NCI-H1417 treated with DMSO at 0.1 percent for 48 hours (cell line): ENCODE data around the gene FERD3L.
"Not testable (repeated sequence)": the region's sequence is repeated elsewhere in the genome, so short reads cannot be mapped to it uniquely, and the experiment has no call there.

ENCODE experiments used
- DNase-seq: peaks from one replicate; lab custom pipeline; 2025; lab: John Stamatoyannopoulos, UW

Gene FERD3L

DNA sequence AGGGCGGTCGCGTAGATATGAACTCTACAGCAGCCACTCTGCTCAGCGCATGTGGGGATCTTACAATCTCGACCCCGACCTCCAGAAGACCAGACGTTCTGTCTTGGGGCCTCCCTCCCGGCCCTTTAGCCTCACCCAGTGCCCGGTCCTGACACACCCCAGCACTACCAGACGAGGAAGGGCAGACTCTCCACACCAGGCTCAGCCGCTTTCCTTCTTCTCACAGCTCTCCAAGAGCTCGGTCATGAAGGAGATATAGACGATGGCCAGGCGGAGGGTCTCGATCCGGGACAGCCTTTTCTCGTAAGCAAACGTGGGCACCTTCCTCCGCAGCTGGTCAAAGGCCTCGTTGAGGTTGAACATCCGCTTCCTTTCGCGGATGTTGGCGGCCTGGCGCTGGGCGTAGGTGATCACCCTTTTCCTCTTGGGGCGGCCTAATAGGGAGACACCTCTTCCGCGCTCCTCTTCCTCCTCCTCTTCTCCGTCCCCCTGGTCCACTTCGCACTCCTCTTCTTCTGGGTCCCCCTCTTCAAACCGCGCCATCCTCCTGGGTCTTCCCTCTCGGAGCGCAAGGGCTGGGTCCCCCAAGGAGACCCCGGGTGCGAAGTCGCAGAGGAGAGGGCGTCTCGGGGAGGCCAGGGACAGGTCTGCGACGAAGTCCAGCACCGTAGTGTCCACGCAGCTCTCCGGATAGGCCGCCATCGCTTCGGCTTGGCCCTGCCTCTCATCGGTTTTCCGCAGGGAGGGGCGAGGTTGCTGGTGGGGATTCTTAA lies at the start of gene FERD3L:
FERD3L (minus strand) TSS at position 761 of the 773 bp plus-strand sequence; CDS start at position 702, 59 bp downstream.
- no peak for DNase-seq

- not testable (repeated sequence) for DNase-seq
These were observed 49.2 kb upstream of the FERD3L start for GRCh38 chr7:19194417-19194816.

DNA sequence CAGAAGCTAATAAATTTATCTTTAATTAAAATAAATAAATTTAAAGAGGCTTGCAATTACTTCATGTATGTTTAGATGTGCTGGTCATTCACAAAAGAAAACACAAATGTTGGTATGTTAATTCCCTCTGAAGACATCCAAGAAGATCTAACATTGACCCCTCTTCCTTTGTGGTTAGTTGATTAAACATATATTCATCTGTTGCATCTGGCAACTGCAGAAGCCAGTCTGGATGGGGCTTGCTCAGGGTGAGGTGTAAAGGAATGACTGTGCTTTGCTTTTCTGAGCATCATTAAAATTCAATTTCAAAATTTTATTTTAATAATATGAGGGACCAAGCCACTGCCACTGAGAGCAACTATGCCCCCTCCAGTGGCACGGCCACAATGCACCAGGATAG lies 36.4 kb upstream of the FERD3L start:
- no peak for DNase-seq

DNA sequence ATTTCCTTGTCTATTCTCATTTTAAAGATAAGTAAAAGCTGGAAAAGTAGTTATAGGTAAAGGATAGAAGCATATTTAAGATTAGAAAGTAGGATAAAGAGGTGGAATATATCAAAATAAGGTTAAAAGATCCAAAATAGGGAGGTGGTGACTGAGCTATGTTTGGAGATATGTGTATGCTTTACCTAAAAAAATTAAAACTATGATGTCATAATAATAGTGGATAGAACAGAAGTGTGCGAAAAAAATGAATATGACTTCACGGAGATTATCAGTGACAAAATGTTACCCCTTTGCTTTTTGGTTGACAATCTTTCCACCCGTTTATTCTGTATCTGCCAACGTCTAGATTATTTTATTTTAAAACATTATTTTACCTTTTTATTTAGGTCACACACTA lies 33.4 kb upstream of the FERD3L start:
- DNase-seq, result no peak

- DNase-seq, result no peak
These were observed 32.0 kb upstream of the FERD3L start for GRCh38 chr7:19177269-19177668.

- DNase-seq, result no peak
These were observed 30.0 kb upstream of the FERD3L start for GRCh38 chr7:19175241-19175640.

DNA sequence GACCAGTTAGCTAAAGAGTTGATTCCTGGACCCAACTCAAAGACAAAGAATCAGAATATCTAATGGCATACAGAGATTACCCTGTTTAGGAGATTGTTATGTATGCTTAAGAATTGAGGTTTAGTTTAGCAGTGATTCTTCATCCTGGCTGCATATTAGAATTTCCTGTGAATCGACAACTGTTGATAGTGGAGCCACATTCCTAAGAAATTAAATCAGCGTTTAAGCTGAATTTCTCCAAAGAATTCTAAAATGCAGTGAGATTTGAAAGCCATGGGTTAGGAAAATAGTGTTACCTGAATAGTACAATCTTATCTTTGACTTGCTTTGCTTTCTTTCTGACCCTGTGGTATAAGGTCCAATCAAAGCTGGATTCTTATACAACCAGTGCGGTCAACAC lies 16.4 kb upstream of the FERD3L start:
- DNase-seq, result no peak

DNA sequence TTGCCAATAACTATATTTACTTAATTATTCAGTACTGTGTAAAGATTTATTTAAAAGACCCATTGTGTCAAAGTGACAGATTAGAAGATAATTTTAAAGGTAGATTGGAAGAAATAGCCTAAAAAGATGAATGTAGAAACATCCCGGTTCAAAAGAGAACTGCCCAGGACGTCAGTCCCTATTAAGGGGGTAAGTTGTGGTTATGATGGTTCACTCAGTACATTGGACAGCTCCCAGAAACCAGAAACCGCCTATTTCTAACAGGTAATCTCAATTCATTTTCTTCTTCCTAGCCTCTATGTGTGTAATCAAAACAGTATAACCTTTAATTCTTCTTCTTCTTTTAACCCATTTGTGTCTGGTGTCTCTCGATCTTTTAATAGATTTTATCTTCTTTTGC lies 1.5 kb upstream of the FERD3L start:
- no peak for DNase-seq

GRCh38 chr7:19145434-19146115 lies 354 bp upstream of the FERD3L start:
- no peak for DNase-seq

DNA sequence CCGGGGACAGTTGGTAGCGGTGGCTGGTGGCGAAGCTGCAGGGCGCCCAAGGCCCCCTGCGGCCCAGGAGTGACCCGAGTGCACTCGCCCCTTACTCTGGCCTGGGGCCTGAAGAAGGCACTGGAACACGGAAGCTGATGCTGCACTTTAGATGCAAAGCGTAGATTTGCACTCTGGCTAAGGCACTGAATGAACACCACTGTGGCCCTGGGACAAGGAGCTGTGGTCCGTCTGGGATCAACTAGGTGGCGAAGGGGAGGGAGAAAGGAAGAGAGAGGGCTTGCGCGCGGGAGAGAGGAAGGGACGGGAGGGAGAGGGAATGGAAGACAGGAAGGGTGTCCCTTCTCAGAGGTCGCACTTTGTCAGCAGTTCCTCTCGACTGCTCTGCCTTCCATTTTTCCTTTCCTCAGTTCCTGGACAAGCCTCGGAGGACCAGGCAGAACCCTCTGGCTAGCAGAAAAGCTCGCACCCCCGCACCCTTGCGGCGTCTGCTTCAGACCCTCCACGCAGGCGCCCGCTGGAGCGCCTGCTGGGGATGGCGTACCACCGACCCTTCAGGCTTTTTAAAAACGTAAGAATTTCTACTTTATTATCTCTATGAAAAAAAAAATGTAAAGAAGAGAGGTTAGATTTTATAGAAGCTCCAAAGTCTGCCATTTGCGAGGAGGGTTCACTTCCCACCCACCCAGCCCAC lies 1.2 kb downstream of the FERD3L start:
- no peak for DNase-seq

DNA sequence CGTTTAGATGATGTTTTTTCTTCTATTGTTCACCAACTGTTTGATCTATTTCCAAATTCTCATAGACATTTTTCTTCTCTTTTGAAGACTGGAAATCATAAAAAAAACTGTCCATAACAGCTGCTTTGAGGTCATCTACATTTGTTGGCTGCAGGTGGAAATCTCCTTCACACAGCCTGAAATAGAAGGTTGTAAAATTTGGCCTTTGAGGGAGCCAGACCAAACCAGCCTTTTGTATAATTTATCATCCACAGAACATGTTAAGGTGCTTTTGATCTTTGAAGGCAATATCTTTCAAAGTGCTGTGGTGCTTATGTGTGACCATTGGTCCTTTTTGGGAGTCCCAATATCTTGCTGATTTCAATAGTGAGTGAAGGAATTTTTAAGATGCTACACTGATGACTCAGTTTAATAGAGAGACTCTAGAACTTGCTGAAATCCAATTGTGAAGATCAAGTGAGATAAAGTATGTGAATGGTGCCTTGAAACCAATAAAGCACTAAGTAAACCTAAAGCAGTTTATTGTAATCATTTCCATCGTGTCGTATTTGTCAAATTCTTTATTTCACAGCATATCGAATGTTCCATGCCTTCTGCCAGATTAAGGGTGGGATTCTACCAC lies 5.4 kb downstream of the FERD3L start:
- DNase-seq, result no peak

- DNase-seq, result no peak
These were observed 11.3 kb downstream of the FERD3L start for GRCh38 chr7:19133886-19134285.

- no peak for DNase-seq
These were observed 11.8 kb downstream of the FERD3L start for GRCh38 chr7:19133390-19133789.

GRCh38 chr7:19128856-19129255 lies 16.4 kb downstream of the FERD3L start:
- no peak for DNase-seq

DNA sequence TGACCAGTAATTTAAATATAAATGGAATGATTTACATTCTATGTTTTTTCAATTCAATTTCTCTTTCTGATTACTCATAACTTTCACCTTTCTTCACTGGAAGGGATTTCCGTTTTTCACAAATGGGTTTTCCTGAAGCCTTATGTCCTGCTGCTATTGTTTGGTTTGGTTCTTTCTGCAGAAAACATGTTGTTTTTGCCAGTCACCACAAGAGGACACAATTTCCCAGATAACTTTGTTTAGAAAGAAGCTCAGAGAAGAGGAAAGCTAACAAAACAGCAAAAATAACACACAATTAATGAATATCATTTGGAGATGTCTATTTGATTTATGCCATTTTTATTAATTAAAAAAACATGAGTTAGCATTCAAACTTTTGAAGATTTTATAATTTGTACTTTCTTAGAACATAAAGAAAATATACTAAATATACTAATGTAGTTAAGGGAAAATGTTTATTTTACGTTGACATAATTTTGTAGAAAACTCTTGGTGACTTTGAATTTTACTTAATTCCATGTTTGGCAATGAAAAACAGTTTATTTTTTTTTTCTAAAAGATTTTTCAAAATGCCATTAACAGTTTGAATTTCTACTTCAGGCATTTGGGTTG lies 23.1 kb downstream of the FERD3L start:
- DNase-seq, result peak; percentile 42

GRCh38 chr7:19119870-19120486 lies 25.2 kb downstream of the FERD3L start:
- DNase-seq, result no peak

DNA sequence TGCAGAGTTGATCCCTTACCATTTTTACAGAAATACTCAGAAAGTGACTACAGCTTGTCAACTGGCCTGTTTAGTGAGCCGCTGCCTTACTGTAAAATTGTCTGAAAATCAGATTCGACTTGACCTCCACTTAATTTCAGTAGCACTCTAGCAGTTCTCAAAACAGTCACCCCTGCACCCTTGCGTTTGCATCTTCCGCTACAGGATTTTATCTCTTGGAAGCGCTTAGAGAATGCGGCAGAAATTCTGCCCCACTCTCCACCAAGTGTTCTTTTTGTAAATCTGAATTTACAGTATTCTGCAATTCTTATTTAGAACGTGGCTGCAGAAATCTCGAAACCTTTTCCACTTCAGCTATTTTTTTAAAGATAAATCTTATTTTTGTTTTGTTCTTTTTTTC lies 25.8 kb downstream of the FERD3L start:
- DNase-seq, result no peak

DNA sequence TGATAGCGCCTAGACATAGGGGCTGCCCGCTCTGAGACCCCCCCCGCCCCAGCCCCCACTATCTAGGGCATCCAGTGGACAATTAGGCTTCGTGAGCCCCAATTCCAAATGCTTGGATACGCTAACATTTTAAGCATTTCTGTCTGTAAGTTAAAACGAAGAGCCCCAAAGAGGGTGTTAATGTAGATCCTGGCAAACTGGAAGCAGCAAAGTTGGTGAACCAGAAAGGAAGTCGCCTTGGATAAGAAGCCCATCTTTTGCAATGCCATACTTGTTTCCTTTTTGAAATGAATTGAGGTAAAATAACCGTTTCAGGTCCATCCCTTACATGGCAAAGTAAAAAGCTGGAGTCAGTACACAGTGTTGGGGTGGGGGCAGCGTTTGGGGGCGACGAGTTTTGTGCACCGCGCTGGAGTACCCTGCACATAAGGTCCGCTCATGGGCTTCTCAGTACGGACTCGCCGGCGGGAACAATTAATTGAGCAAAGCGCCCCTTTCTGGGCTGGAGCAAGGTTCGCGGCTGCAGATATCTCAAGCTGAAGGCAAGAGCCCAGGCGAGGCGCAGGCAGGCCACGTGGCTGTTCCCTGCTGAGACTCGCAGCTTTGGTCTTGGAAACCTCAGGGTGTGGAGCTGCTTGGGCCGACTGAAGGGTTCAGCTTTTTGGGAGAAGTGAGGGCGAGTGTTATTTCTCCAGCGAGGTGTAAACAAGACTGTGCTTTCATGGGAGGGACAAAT lies 26.4 kb downstream of the FERD3L start:
- no peak for DNase-seq

GRCh38 chr7:19117870-19118608 lies 27.2 kb downstream of the FERD3L start:
- no peak for DNase-seq
